Mesenchymal stem cell (in vitro differentiated cells and primary cell): Measurements from ENCODE around the gene POFUT2.
"Not testable (repeated sequence)": the region's sequence is repeated elsewhere in the genome, so short reads cannot be mapped to it uniquely, and the experiment has no call there.

ENCODE experiments used
- DNase-seq: peaks from one replicate; pipeline ENCODE4 v3.0.0-alpha.2; 2013
- H2AFZ ChIP-seq: one replicate; pipeline ENCODE4 v1.6.1; 2013; ENCODE audit warnings: low read depth, mild to moderate bottlenecking, control low read depth, inconsistent platforms, low read length, moderate library complexity
- H2AK5ac ChIP-seq: 2 replicates; pipeline ENCODE4 v1.6.1; 2013; ENCODE audit warnings: low read length, moderate library complexity, mild to moderate bottlenecking, inconsistent platforms; ENCODE audit not compliant: severe bottlenecking
- H2BK120ac ChIP-seq: one replicate; pipeline ENCODE4 v1.6.1; 2013; ENCODE audit warnings: low read depth, mild to moderate bottlenecking, inconsistent platforms, low read length, moderate library complexity
- H2BK12ac ChIP-seq, 2 experiments: one replicate each; pipeline ENCODE4 v1.6.1; 2013; ENCODE audit warnings: inconsistent platforms in 2 of 2, low read length in 2 of 2, mild to moderate bottlenecking in 2 of 2, moderate library complexity in 2 of 2, control low read depth in 1 of 2
- H2BK15ac ChIP-seq: one replicate; pipeline ENCODE4 v1.6.1; 2013; ENCODE audit warnings: mild to moderate bottlenecking, low read depth, inconsistent platforms; ENCODE audit not compliant: poor library complexity, severe bottlenecking
- H2BK5ac ChIP-seq: 2 replicates; pipeline ENCODE4 v1.6.1; 2013; ENCODE audit warnings: low read depth, mild to moderate bottlenecking, low read length, control low read depth, inconsistent platforms; ENCODE audit not compliant: poor library complexity, severe bottlenecking
- H3K14ac ChIP-seq, 2 experiments: one replicate each; pipeline ENCODE4 v1.6.1; 2013; ENCODE audit warnings: inconsistent platforms in 2 of 2, low read length in 2 of 2, control low read depth in 1 of 2, mild to moderate bottlenecking in 1 of 2, moderate library complexity in 1 of 2
- H3K18ac ChIP-seq, 2 experiments: one replicate each; pipeline ENCODE4 v1.6.1; 2013; ENCODE audit warnings: inconsistent platforms in 2 of 2, low read length in 2 of 2, control low read depth in 1 of 2, low read depth in 1 of 2, mild to moderate bottlenecking in 1 of 2
- H3K23ac ChIP-seq, 2 experiments: one replicate each; pipeline ENCODE4 v1.6.1; 2013; ENCODE audit warnings: inconsistent platforms in 2 of 2, low read length in 2 of 2, mild to moderate bottlenecking in 2 of 2, moderate library complexity in 2 of 2, control low read depth in 1 of 2
- H3K27ac ChIP-seq: 2 replicates; pipeline ENCODE4 v1.5.1; 2013; ENCODE audit warnings: mild to moderate bottlenecking, moderate library complexity, low read length, control low read depth, inconsistent platforms; ENCODE audit not compliant: poor library complexity, severe bottlenecking
- H3K27me3 ChIP-seq, 2 experiments: 2 replicates each; pipeline versions ENCODE4 v1.6.1 to v1.7.0; 2013; ENCODE audit warnings: low read length in 2 of 2, mild to moderate bottlenecking in 2 of 2, moderate library complexity in 2 of 2, control low read depth in 1 of 2, inconsistent platforms in 1 of 2; ENCODE audit not compliant: control insufficient read depth in 1 of 2, insufficient read depth in 1 of 2
- H3K36me3 ChIP-seq, 2 experiments: 2 replicates each; pipeline versions ENCODE4 v1.6.1 to v1.7.0; 2013; ENCODE audit warnings: low read length in 2 of 2, control low read depth in 1 of 2, inconsistent platforms in 1 of 2, low read depth in 1 of 2, mild to moderate bottlenecking in 1 of 2; ENCODE audit not compliant: insufficient read depth in 2 of 2, control insufficient read depth in 1 of 2
- H3K4ac ChIP-seq, 2 experiments: one replicate each; pipeline ENCODE4 v1.6.1; 2013; ENCODE audit warnings: inconsistent platforms in 2 of 2, low read length in 2 of 2, mild to moderate bottlenecking in 2 of 2, moderate library complexity in 2 of 2, control low read depth in 1 of 2, low read depth in 1 of 2
- H3K4me1 ChIP-seq: 2 replicates; pipeline ENCODE4 v1.6.1; 2013; ENCODE audit warnings: low read depth, low read length, control low read depth; ENCODE audit not compliant: control insufficient read depth, insufficient read depth
- H3K4me2 ChIP-seq: 2 replicates; pipeline ENCODE4 v1.6.1; 2013; ENCODE audit warnings: low read length, mild to moderate bottlenecking, inconsistent platforms; ENCODE audit not compliant: poor library complexity, severe bottlenecking
- H3K4me3 ChIP-seq, 2 experiments: 2 replicates each; pipeline versions ENCODE4 v1.5.1 to v1.7.0; 2013; ENCODE audit warnings: low read length in 2 of 2, mild to moderate bottlenecking in 2 of 2, control low read depth in 1 of 2, low read depth in 1 of 2; ENCODE audit not compliant: insufficient read depth in 1 of 2
- H3K79me1 ChIP-seq: replicated peaks from 2 replicates; pipeline ENCODE4 v1.6.1; 2013; ENCODE audit warnings: mild to moderate bottlenecking, control low read depth, low read length, inconsistent platforms; ENCODE audit not compliant: poor library complexity, severe bottlenecking
- H3K9ac ChIP-seq: 2 replicates; pipeline ENCODE4 v1.7.0; 2013; ENCODE audit warnings: mild to moderate bottlenecking, low read length, moderate library complexity
- H3K9me3 ChIP-seq: 2 replicates; pipeline ENCODE4 v1.7.0; 2013; ENCODE audit warnings: mild to moderate bottlenecking, low read length; ENCODE audit not compliant: control insufficient read depth
- H4K8ac ChIP-seq: one replicate; pipeline ENCODE4 v1.6.1; 2013; ENCODE audit warnings: inconsistent platforms, mild to moderate bottlenecking, low read length, moderate library complexity
- H4K91ac ChIP-seq: one replicate; pipeline ENCODE4 v1.6.1; 2013; ENCODE audit warnings: mild to moderate bottlenecking, low read length, inconsistent platforms
- WGBS: methylation state at CpG from one replicate; pipeline ENCODE4 v1.1.7; 2013; ENCODE audit warnings: mixed read lengths; 5-methylcytosine and 5-hydroxymethylcytosine counted together

POFUT2 gene

DNA sequence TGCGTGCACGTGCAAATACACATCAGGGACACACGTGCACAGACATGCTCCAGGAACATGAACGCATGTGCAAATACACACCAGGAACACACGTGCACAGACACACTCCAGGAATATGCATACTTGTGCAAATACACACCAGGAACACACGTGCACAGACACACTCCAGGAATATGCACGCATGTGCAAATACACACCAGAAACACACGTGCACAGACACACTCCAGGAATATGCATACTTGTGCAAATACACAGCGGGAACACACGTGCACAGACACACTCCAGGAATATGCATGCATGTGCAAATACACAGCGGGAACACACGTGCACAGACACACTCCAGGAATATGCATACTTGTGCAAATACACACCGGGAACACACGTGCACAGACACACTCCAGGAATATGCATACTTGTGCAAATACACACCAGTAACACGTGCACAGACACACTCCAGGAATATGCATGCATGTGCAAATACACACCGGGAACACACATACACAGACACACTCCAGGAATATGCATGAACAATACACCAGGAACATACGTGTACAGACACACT is 20.0 kb upstream of the POFUT2 start:
- H3K79me1 ChIP-seq, H3K36me3 ChIP-seq, H3K9ac ChIP-seq, DNase-seq, H2AFZ ChIP-seq, H2BK5ac ChIP-seq, H3K4me2 ChIP-seq, H3K9me3 ChIP-seq, H2BK15ac ChIP-seq, H3K27me3 ChIP-seq, H2AK5ac ChIP-seq, H2BK120ac ChIP-seq: not testable (repeated sequence)
- Histone ChIP-seq H3K23ac (peak overlapping the region in 1 of 2 experiments; percentile 66), H3K4ac (peak overlapping the region; percentile 86 to 97), H3K27ac (peak overlapping the region; percentile 84), H4K8ac (peak overlapping the region; percentile 97), H3K18ac (peak overlapping the region; percentile 83 to 98), H4K91ac (peak overlapping the region; percentile 98), H2BK12ac (peak overlapping the region; percentile 29 to 98), H3K4me3 (peak overlapping the region in 1 of 2 experiments; percentile 4), H3K4me1 (peaks cover 56% of the 10 kb centered on the region), H3K14ac (peak overlapping the region in 1 of 2 experiments; percentile 86)
- WGBS, result 95% methylated on average over 17 of the region's 17 CpGs

GRCh38 chr21:45306832-45307571 is 19.3 kb upstream of the POFUT2 start:
- Histone ChIP-seq H3K4me3 (peak overlapping the region in 1 of 2 experiments; percentile 4), H2BK5ac (no peak overlapping the region), H3K9ac (peak overlapping the region; percentile 50), H3K23ac (no peak overlapping the region), H3K27me3 (no peaks in the 10 kb centered on the region), H3K4ac (peak overlapping the region; percentile 91 to 96), H3K9me3 (no peaks in the 10 kb centered on the region), H2BK12ac (peak overlapping the region; percentile 29 to 98), H3K27ac (no peak overlapping the region), H2AK5ac (peak overlapping the region; percentile 43), H3K4me2 (no peak overlapping the region), H3K79me1 (no peaks in the 10 kb centered on the region), H3K36me3 (no peaks in the 10 kb centered on the region), H2BK15ac (peak overlapping the region; percentile 91), H3K4me1 (peaks cover 57% of the 10 kb centered on the region), H2BK120ac (peak overlapping the region; percentile 87), H4K8ac (peak overlapping the region; percentile 90), H3K14ac (peak overlapping the region in 1 of 2 experiments; percentile 55), H4K91ac (peak overlapping the region; percentile 98), H2AFZ (no peak overlapping the region), H3K18ac (peak overlapping the region; percentile 86 to 91)
- peak; percentile 91 for DNase-seq
- 71% methylated on average over 33 of the region's 33 CpGs for WGBS

- H3K9ac ChIP-seq, result peak overlapping the region; percentile 50
- peak overlapping the region; percentile 91 to 96 for H3K4ac ChIP-seq
- H4K91ac ChIP-seq, result peak overlapping the region; percentile 98
- no peak overlapping the region for H3K4me2 ChIP-seq
- H3K23ac ChIP-seq, result no peak overlapping the region
- no peak overlapping the region for H2BK5ac ChIP-seq
- no peaks in the 10 kb centered on the region for H3K79me1 ChIP-seq
- H3K27me3 ChIP-seq, result no peaks in the 10 kb centered on the region
- DNase-seq, result no peak
- no peak overlapping the region for H2AFZ ChIP-seq
- peak overlapping the region; percentile 90 for H4K8ac ChIP-seq
- H2BK12ac ChIP-seq, result peak overlapping the region; percentile 6 to 98
- H2AK5ac ChIP-seq, result peak overlapping the region; percentile 43
- no peaks in the 10 kb centered on the region for H3K9me3 ChIP-seq
- peak overlapping the region; percentile 91 for H2BK15ac ChIP-seq
- H3K36me3 ChIP-seq, result peaks cover 0 to 2% of the 10 kb centered on the region in 2 experiments
- H3K4me1 ChIP-seq, result peaks cover 59% of the 10 kb centered on the region
- no peak overlapping the region for H3K27ac ChIP-seq
- no peak overlapping the region for H3K4me3 ChIP-seq
- peak overlapping the region; percentile 86 to 91 for H3K18ac ChIP-seq
- peak overlapping the region; percentile 87 for H2BK120ac ChIP-seq
- 96% methylated on average over 16 of the region's 18 CpGs for WGBS
- H3K14ac ChIP-seq, result peak overlapping the region in 1 of 2 experiments; percentile 29
These were observed 18.7 kb upstream of the POFUT2 start for GRCh38 chr21:45306453-45306831.

DNA sequence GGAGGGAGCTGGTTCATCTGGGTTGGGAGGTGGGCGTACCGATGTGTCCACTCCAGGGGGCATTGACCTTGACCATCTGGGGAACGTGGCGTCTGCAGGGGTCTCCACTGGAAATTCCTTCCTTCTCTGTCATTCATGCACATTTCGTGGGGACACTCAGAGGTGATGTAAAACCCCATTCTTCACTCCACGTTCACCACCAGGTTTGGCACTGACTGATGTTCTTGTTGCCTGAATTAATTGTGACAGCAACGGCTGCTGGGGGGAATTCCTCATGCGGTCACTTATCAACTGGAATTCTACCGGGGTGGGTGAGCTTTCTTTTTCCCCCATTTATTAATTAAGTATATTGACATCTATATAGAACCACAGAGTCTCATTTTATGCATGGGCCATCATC is 18.1 kb upstream of the POFUT2 start:
- peaks cover 62% of the 10 kb centered on the region for H3K4me1 ChIP-seq
- no peak for DNase-seq
- WGBS, result 72% methylated on average over 7 of the region's 9 CpGs

More for the DNA sequence above, 18.1 kb upstream of the POFUT2 start:
- no peak overlapping the region for H3K27ac ChIP-seq
- no peaks in the 10 kb centered on the region for H3K79me1 ChIP-seq
- peak overlapping the region; percentile 41 to 55 for H3K18ac ChIP-seq
- no peak overlapping the region for H3K14ac ChIP-seq
- no peak overlapping the region for H3K4me3 ChIP-seq
- H2BK5ac ChIP-seq, result no peak overlapping the region
- H3K4ac ChIP-seq, result peak overlapping the region in 1 of 2 experiments; percentile 43
- H2BK15ac ChIP-seq, result no peak overlapping the region
- peak overlapping the region; percentile 13 for H4K8ac ChIP-seq
- no peaks in the 10 kb centered on the region for H3K27me3 ChIP-seq
- H2BK120ac ChIP-seq, result no peak overlapping the region
- H3K9me3 ChIP-seq, result no peaks in the 10 kb centered on the region
- no peak overlapping the region for H3K4me2 ChIP-seq
- peaks cover 0 to 6% of the 10 kb centered on the region in 2 experiments for H3K36me3 ChIP-seq
- H2AK5ac ChIP-seq, result peak overlapping the region; percentile 33
- H2BK12ac ChIP-seq, result peak overlapping the region in 1 of 2 experiments; percentile 35
- no peak overlapping the region for H2AFZ ChIP-seq
- H3K9ac ChIP-seq, result no peak overlapping the region
- H4K91ac ChIP-seq, result peak overlapping the region; percentile 48
- no peak overlapping the region for H3K23ac ChIP-seq
